ENCODE data around the gene ANGPTL7. TPM values are rescaled to one million over a fixed set of nuclear protein-coding genes. Genes with fewer than 3 reads are reported as not detected.

Gene ANGPTL7
- total RNA-seq, 4 donors from 2014 or later = 11.0 to 38.7 (median 16.9) TPM

- TF ChIP-seq, protein P1, sequence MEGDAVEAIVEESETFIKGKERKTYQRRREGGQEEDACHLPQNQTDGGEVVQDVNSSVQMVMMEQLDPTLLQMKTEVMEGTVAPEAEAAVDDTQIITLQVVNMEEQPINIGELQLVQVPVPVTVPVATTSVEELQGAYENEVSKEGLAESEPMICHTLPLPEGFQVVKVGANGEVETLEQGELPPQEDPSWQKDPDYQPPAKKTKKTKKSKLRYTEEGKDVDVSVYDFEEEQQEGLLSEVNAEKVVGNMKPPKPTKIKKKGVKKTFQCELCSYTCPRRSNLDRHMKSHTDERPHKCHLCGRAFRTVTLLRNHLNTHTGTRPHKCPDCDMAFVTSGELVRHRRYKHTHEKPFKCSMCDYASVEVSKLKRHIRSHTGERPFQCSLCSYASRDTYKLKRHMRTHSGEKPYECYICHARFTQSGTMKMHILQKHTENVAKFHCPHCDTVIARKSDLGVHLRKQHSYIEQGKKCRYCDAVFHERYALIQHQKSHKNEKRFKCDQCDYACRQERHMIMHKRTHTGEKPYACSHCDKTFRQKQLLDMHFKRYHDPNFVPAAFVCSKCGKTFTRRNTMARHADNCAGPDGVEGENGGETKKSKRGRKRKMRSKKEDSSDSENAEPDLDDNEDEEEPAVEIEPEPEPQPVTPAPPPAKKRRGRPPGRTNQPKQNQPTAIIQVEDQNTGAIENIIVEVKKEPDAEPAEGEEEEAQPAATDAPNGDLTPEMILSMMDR (IDR thresholded peaks at IDR 0.05) = no peak
- no peak for ATAC-seq (ENCODE audit: low FRiP score)
- DNase-seq (ENCODE audit: low spot score) = no peak
These were observed 20.0 kb upstream of the ANGPTL7 start for GRCh38 chr1:11169202-11169601.

GRCh38 chr1:11170102-11170501 lies 19.1 kb upstream of the ANGPTL7 start:
- no peak for DNase-seq (ENCODE audit: low spot score)
- ATAC-seq (ENCODE audit: low FRiP score) = no peak
- TF ChIP-seq, protein P1 (IDR thresholded peaks at IDR 0.05) = no peak

DNA sequence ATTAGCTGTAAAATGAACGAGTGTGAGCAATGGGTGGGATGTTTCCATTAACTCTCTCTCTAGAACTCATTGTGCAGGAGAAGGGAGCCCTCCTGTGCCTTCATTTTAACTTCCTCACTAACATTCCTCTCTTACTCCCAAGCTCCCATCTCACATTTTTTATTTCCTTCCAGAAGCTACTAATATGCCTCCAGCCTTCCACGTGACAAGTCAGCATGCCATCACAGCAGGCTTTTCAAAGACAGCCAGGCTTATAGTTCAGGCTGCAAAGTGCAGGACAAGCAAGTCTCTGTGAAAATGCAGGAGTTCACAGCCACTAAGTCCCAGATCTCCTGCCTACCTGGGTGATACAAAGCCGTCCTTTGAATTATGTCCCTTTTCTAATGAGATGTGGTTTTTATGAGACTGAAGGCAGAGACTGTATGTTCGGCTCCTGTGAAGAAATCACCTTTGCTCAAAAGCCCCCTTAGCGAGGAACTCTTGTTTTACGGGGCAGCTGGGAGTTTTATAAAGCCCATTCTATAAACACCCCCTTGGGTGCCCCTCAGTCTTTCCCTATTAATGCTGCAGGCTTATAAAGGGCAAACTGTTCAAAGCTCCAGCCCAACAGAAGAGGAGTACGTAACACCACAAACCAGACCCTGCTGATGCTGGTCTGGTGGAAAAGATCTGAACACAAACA lies 14.8 kb upstream of the ANGPTL7 start:
- no peak for ATAC-seq (ENCODE audit: low FRiP score)
- TF ChIP-seq, protein P1 (IDR thresholded peaks at IDR 0.05) = no peak
- no peak for DNase-seq (ENCODE audit: low spot score)

GRCh38 chr1:11175461-11175860 lies 13.7 kb upstream of the ANGPTL7 start:
- ATAC-seq (ENCODE audit: low FRiP score) (no peak), DNase-seq (ENCODE audit: low spot score) (no peak)
- TF ChIP-seq, protein P1 (IDR thresholded peaks at IDR 0.05) = no peak

DNA sequence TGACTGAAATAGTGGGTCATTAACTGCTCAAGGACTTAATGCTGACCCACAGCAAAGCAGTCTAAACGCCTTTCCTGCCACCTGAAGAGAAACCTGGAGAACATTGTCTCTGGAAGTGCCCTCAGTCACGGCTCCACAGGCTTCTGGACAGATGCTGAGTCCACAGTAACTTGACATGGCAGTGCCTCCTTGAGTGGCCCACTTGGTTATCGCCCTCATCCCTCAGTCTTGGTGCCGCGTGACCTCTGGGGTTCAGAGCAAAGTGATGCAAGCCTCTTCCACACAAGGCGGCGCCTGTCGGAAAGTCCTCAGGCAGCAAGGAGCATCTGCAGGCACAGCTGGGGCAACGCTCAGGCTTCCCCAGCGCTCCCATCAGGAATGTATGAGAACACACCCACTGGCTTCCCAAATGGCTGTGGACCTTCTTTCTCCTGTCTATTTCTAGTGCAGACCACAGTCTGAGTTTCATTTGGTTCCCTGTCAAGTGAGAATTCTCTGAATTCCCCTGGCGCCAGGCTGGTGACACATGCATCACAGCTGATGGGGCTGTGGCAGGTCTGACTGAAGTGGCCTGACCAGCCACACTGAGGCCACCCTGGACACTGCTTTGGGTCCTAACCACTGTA lies 13.0 kb upstream of the ANGPTL7 start:
- TF ChIP-seq, protein P1 (IDR thresholded peaks at IDR 0.05) = no peak
- DNase-seq (ENCODE audit: low spot score) (no peak), ATAC-seq (ENCODE audit: low FRiP score) (no peak)

GRCh38 chr1:11178021-11179015 lies 10.8 kb upstream of the ANGPTL7 start:
- TF ChIP-seq, protein P1 (IDR thresholded peaks at IDR 0.05) = no peak
- DNase-seq (ENCODE audit: low spot score) (no peak), ATAC-seq (ENCODE audit: low FRiP score) (peak; percentile 63)

Data from omental fat pad (tissue), 4 donors.